RWPE1 (cell line): ENCODE results near the gene NT5DC3.

Source experiments
- CTCF ChIA-PET: fragments of 350-600 bp; sonication (Branson Sonifier 250); formaldehyde crosslinking; extraction: SDS; loops from one replicate; lab custom pipeline; 2021; lab: Yijun Ruan, JAX
- POLR2A ChIA-PET: fragments of 400-600 bp; formaldehyde crosslinking; extraction: SDS; loops from one replicate; lab custom pipeline; 2020; ENCODE audit warnings: antibody characterized with exemption; ENCODE audit not compliant: low non-redundant PET; lab: Yijun Ruan, JAX
- DNase-seq: peaks from one replicate; pipeline ENCODE4 v3.0.0; 2012; ENCODE audit warnings: low spot score
- H3K27ac ChIP-seq: fragments of 450-650 bp; 2 replicates; pipeline ENCODE4 v1.5.1; 2017
- CTCF ChIP-seq: fragments of 450-650 bp; conservative IDR thresholded peaks from 2 replicates; pipeline ENCODE4 v1.5.1; 2017; ENCODE audit warnings: low read depth, mild to moderate bottlenecking

The NT5DC3 gene

GRCh38 chr12:103794309-103795213, 46.5 kb downstream of the NT5DC3 start:
- DNase-seq = no peak
- ChIA-PET CTCF (no interaction called here), POLR2A (no interaction called here)
- H3K27ac ChIP-seq = no peak overlapping the region
- no peak for TF ChIP-seq CTCF

GRCh38 chr12:103793512-103794045, 47.5 kb downstream of the NT5DC3 start:
- no peak overlapping the region for H3K27ac ChIP-seq
- TF ChIP-seq CTCF = no peak
- CTCF ChIA-PET = no interaction called here
- POLR2A ChIA-PET = no interaction called here
- no peak for DNase-seq

GRCh38 chr12:103793046-103793445, 48.0 kb downstream of the NT5DC3 start:
- no peak overlapping the region for H3K27ac ChIP-seq
- ChIA-PET CTCF (no interaction called here), POLR2A (no interaction called here)
- no peak for DNase-seq
- no peak for TF ChIP-seq CTCF

GRCh38 chr12:103791350-103791920, 49.6 kb downstream of the NT5DC3 start:
- CTCF ChIA-PET = no interaction called here
- POLR2A ChIA-PET = interaction anchor here (0.5 kb wide), 1 partner anchor 163 kb away, joined by 3 read pairs; no protein-coding TSS in a partner anchor
- no peak overlapping the region for H3K27ac ChIP-seq
- TF ChIP-seq CTCF = no peak
- no peak for DNase-seq

GRCh38 chr12:103786201-103786600, 54.8 kb downstream of the NT5DC3 start:
- H3K27ac ChIP-seq = no peak overlapping the region
- TF ChIP-seq CTCF = no peak
- ChIA-PET POLR2A (no interaction called here), CTCF (interaction anchor here (0.6 kb wide), 1 partner anchor 53 kb away, joined by 3 read pairs; no protein-coding TSS in a partner anchor)
- DNase-seq = no peak

- H3K27ac ChIP-seq = no peak overlapping the region
- no peak for TF ChIP-seq CTCF
- ChIA-PET CTCF (no interaction called here), POLR2A (no interaction called here)
- no peak for DNase-seq
These were observed 55.6 kb downstream of the NT5DC3 start for GRCh38 chr12:103785243-103786031.
